CD8-positive, alpha-beta memory T cell (primary cell): Measurements from ENCODE around the gene ANXA9. TPM values are rescaled to one million over a fixed set of nuclear protein-coding genes. Genes with fewer than 3 reads are reported as not detected.
A peak's percentile ranks its signal among the peaks of the same experiment; 100 is the strongest.

Experiments used
- CTCF ChIA-PET: fragments of 350-600 bp; sonication (Branson Sonifier 250); formaldehyde crosslinking; loops from one replicate; lab custom pipeline; 2021; ENCODE audit warnings: antibody characterized with exemption; lab: Charles Lee
- POLR2A ChIA-PET: fragments of 350-600 bp; sonication (Branson Sonifier 250); formaldehyde crosslinking; loops from one replicate; lab custom pipeline; 2021; ENCODE audit warnings: antibody characterized with exemption; lab: Charles Lee
- DNase-seq, 5 donors: peaks; one replicate each; pipeline versions ENCODE4 v3.0.0 to v3.0.0-alpha.2; 2020 to 2022; ENCODE audit warnings: mixed read lengths in 1 of 5
- H3K27ac ChIP-seq: one replicate; pipeline ENCODE4 v1.7.0; 2013; ENCODE audit warnings: low read depth, mild to moderate bottlenecking, low read length, moderate library complexity
- H3K27me3 ChIP-seq: 2 replicates; pipeline ENCODE4 v1.7.0; 2013; ENCODE audit warnings: low read length, mild to moderate bottlenecking; ENCODE audit not compliant: insufficient read depth, poor library complexity, severe bottlenecking
- H3K36me3 ChIP-seq: 2 replicates; pipeline ENCODE4 v1.7.0; 2013; ENCODE audit warnings: mild to moderate bottlenecking, low read length, moderate library complexity; ENCODE audit not compliant: insufficient read depth
- H3K4me1 ChIP-seq: 2 replicates; pipeline ENCODE4 v1.7.0; 2013; ENCODE audit warnings: mild to moderate bottlenecking, low read length, moderate library complexity; ENCODE audit not compliant: insufficient read depth
- H3K4me3 ChIP-seq: 2 replicates; pipeline ENCODE4 v1.7.0; 2013; ENCODE audit warnings: mild to moderate bottlenecking, low read length
- H3K9me3 ChIP-seq: 2 replicates; pipeline ENCODE4 v1.7.0; 2013; ENCODE audit warnings: mild to moderate bottlenecking, low read length
- H3K27ac Mint-ChIP-seq, 8 donors: one replicate each; pipeline ENCODE4 v1.8.0; 2020 to 2021; ENCODE audit warnings: mixed read lengths in 8 of 8, mild to moderate bottlenecking in 6 of 8, inconsistent platforms in 3 of 8, moderate library complexity in 3 of 8
- H3K27me3 Mint-ChIP-seq, 2 donors: one replicate each; pipeline ENCODE4 v1.8.0; 2020 to 2021; ENCODE audit warnings: mixed read lengths in 2 of 2, mild to moderate bottlenecking in 1 of 2, moderate library complexity in 1 of 2
- H3K36me3 Mint-ChIP-seq, 3 donors: one replicate each; pipeline ENCODE4 v1.8.0; 2020 to 2021; ENCODE audit warnings: mixed read lengths in 3 of 3, inconsistent platforms in 1 of 3, mild to moderate bottlenecking in 1 of 3
- H3K4me1 Mint-ChIP-seq, 3 donors: one replicate each; pipeline ENCODE4 v1.8.0; 2020 to 2021; ENCODE audit warnings: mixed read lengths in 3 of 3, inconsistent platforms in 1 of 3, mild to moderate bottlenecking in 1 of 3
- H3K4me3 Mint-ChIP-seq, 7 donors: one replicate each; pipeline ENCODE4 v1.8.0; 2020 to 2021; ENCODE audit warnings: mixed read lengths in 7 of 7, mild to moderate bottlenecking in 6 of 7, moderate library complexity in 4 of 7, inconsistent platforms in 2 of 7
- H3K9me3 Mint-ChIP-seq, 5 donors: one replicate each; pipeline ENCODE4 v1.8.0; 2020 to 2022; ENCODE audit warnings: mixed read lengths in 5 of 5, mild to moderate bottlenecking in 3 of 5, moderate library complexity in 2 of 5, inconsistent platforms in 1 of 5
- polyA plus RNA-seq: library from polyadenylated mRNA; unstranded; fragments of 300-500 nt; fragmentation: Illumina TruSeq; gene quantifications from one replicate; pipeline ENCODE4 v1.2.3, GENCODE V29; 2021
- total RNA-seq, 2 experiments: library from RNA; stranded (reverse); gene quantifications; one replicate each; pipeline ENCODE4 v1.2.3, GENCODE V29; 2021

The ANXA9 gene
- total and polyA plus RNA-seq, 3 experiments from 2014 or later: not detected

- Mint-ChIP-seq H3K4me3 (no peak overlapping the region), H3K4me1 (peaks cover 5 to 7% (median 6%) of the 10 kb centered on the region in 3 donors), H3K27ac (no peak overlapping the region), H3K36me3 (peaks cover 0 to 3% (median 2%) of the 10 kb centered on the region in 3 donors), H3K27me3 (no peaks in the 10 kb centered on the region), H3K9me3 (no peaks in the 10 kb centered on the region)
- no peak for DNase-seq
- Histone ChIP-seq H3K4me3 (no peak overlapping the region), H3K4me1 (peaks cover 5% of the 10 kb centered on the region), H3K36me3 (no peaks in the 10 kb centered on the region), H3K27me3 (no peaks in the 10 kb centered on the region), H3K9me3 (no peaks in the 10 kb centered on the region), H3K27ac (no peak overlapping the region)
- CTCF ChIA-PET: no interaction called here
- POLR2A ChIA-PET: no interaction called here
These were observed 10.5 kb downstream of the ANXA9 start for GRCh38 chr1:150992626-150993025.

- ChIA-PET CTCF (interaction anchor here (1.6 to 5.4 kb wide), 5 partner anchors 12 to 739 kb away, joined by 3 to 46 read pairs (median 9); partner anchors contain the start of genes ANXA9, C1orf56 and MINDY1), POLR2A (no interaction called here)
- H3K27me3 Mint-ChIP-seq: peaks cover 2 to 3% of the 10 kb centered on the region in 2 donors
- peaks cover 5 to 7% (median 6%) of the 10 kb centered on the region in 3 donors for H3K4me1 Mint-ChIP-seq
- Histone ChIP-seq H3K27ac (no peak overlapping the region), H3K27me3 (no peaks in the 10 kb centered on the region), H3K36me3 (peaks cover 10% of the 10 kb centered on the region), H3K9me3 (no peaks in the 10 kb centered on the region), H3K4me3 (no peak overlapping the region), H3K4me1 (peaks cover 8% of the 10 kb centered on the region)
- H3K36me3 Mint-ChIP-seq: peaks cover 0 to 3% (median 2%) of the 10 kb centered on the region in 3 donors
- no peak for DNase-seq
- H3K9me3 Mint-ChIP-seq: no peaks in the 10 kb centered on the region
- no peak overlapping the region for H3K27ac Mint-ChIP-seq
- no peak overlapping the region for H3K4me3 Mint-ChIP-seq
These were observed 12.2 kb downstream of the ANXA9 start for GRCh38 chr1:150994248-150994647.

GRCh38 chr1:150995460-150995859 is 13.4 kb downstream of the ANXA9 start:
- H3K36me3 ChIP-seq: peaks cover 22% of the 10 kb centered on the region
- no peaks in the 10 kb centered on the region for H3K9me3 ChIP-seq
- Mint-ChIP-seq H3K4me3 (peak overlapping the region in 1 of 7 donors; percentile 67), H3K27me3 (peaks cover 2 to 5% of the 10 kb centered on the region in 2 donors), H3K36me3 (peaks cover 0 to 3% (median 2%) of the 10 kb centered on the region in 3 donors), H3K27ac (peak overlapping the region in 3 of 8 donors; percentile 22 to 76 (median 47)), H3K4me1 (peaks cover 5 to 7% (median 6%) of the 10 kb centered on the region in 3 donors), H3K9me3 (no peaks in the 10 kb centered on the region)
- no peak overlapping the region for H3K27ac ChIP-seq
- H3K4me1 ChIP-seq: peaks cover 20% of the 10 kb centered on the region
- H3K4me3 ChIP-seq: no peak overlapping the region
- ChIA-PET CTCF (interaction anchor here (0.6 to 5.4 kb wide), 16 partner anchors 9 to 741 kb away, joined by 3 to 46 read pairs (median 5); partner anchors contain the start of genes ANXA9, C1orf56 and MINDY1), POLR2A (no interaction called here)
- DNase-seq: no peak
- no peaks in the 10 kb centered on the region for H3K27me3 ChIP-seq

GRCh38 chr1:150995896-150996295 is 13.8 kb downstream of the ANXA9 start:
- DNase-seq: peak in 2 of 5 donors; percentile 23 to 40
- POLR2A ChIA-PET: interaction anchor here (0.8 kb wide), 1 partner anchor 52 kb away, joined by 9 read pairs; the partner anchor contains the start of gene C1orf56

GRCh38 chr1:150997126-150997872 is 15.2 kb downstream of the ANXA9 start:
- Mint-ChIP-seq H3K36me3 (peaks cover 0 to 5% (median 3%) of the 10 kb centered on the region in 3 donors), H3K4me3 (no peak overlapping the region), H3K27ac (peak overlapping the region in 1 of 8 donors; percentile 58), H3K4me1 (peaks cover 5 to 15% (median 14%) of the 10 kb centered on the region in 3 donors), H3K27me3 (peaks cover 2 to 8% of the 10 kb centered on the region in 2 donors), H3K9me3 (no peaks in the 10 kb centered on the region)
- Histone ChIP-seq H3K36me3 (peaks cover 25% of the 10 kb centered on the region), H3K27ac (no peak overlapping the region), H3K4me3 (no peak overlapping the region), H3K4me1 (peaks cover 38% of the 10 kb centered on the region), H3K9me3 (no peaks in the 10 kb centered on the region), H3K27me3 (no peaks in the 10 kb centered on the region)
- ChIA-PET CTCF (interaction anchor here (0.6 to 5.4 kb wide), 7 partner anchors 9 to 741 kb away, joined by 3 to 46 read pairs (median 9); partner anchors contain the start of genes ANXA9, C1orf56, CDC42SE1 and MINDY1), POLR2A (no interaction called here)
- no peak for DNase-seq

More at GRCh38 chr1:150995896-150996295, 13.8 kb downstream of the ANXA9 start:
- Mint-ChIP-seq H3K27me3 (peaks cover 2 to 8% of the 10 kb centered on the region in 2 donors), H3K9me3 (no peaks in the 10 kb centered on the region), H3K36me3 (peaks cover 0 to 4% (median 3%) of the 10 kb centered on the region in 3 donors), H3K4me1 (peaks cover 5 to 7% (median 6%) of the 10 kb centered on the region in 3 donors), H3K4me3 (peak overlapping the region in 1 of 7 donors; percentile 67), H3K27ac (peak overlapping the region in 5 of 8 donors; percentile 22 to 93 (median 63))
- Histone ChIP-seq H3K36me3 (peaks cover 22% of the 10 kb centered on the region), H3K4me3 (no peak overlapping the region), H3K27me3 (no peaks in the 10 kb centered on the region), H3K9me3 (no peaks in the 10 kb centered on the region), H3K27ac (no peak overlapping the region), H3K4me1 (peaks cover 24% of the 10 kb centered on the region)
- CTCF ChIA-PET: interaction anchor here (0.7 to 5.4 kb wide), 16 partner anchors 10 to 740 kb away, joined by 3 to 46 read pairs (median 5); partner anchors contain the start of genes ANXA9, C1orf56 and MINDY1

GRCh38 chr1:150997949-150998348 is 15.9 kb downstream of the ANXA9 start:
- no peaks in the 10 kb centered on the region for H3K27me3 ChIP-seq
- H3K4me1 ChIP-seq: peaks cover 45% of the 10 kb centered on the region
- no peak for DNase-seq
- peaks cover 26% of the 10 kb centered on the region for H3K36me3 ChIP-seq
- ChIA-PET CTCF (interaction anchor here (5.4 kb wide), 1 partner anchor 18 kb away, joined by 46 read pairs; the partner anchor contains the start of gene ANXA9), POLR2A (no interaction called here)
- Mint-ChIP-seq H3K27ac (no peak overlapping the region), H3K27me3 (peaks cover 2 to 8% of the 10 kb centered on the region in 2 donors), H3K9me3 (no peaks in the 10 kb centered on the region), H3K4me1 (peaks cover 10 to 22% (median 21%) of the 10 kb centered on the region in 3 donors), H3K4me3 (peak overlapping the region in 1 of 7 donors; percentile 68), H3K36me3 (peaks cover 0 to 5% (median 3%) of the 10 kb centered on the region in 3 donors)
- H3K9me3 ChIP-seq: no peaks in the 10 kb centered on the region
- no peak overlapping the region for H3K4me3 ChIP-seq
- no peak overlapping the region for H3K27ac ChIP-seq

GRCh38 chr1:150999051-150999674 is 17.1 kb downstream of the ANXA9 start:
- no peaks in the 10 kb centered on the region for H3K9me3 Mint-ChIP-seq
- peaks cover 0 to 5% (median 3%) of the 10 kb centered on the region in 3 donors for H3K36me3 Mint-ChIP-seq
- H3K9me3 ChIP-seq: no peaks in the 10 kb centered on the region
- peaks cover 54% of the 10 kb centered on the region for H3K4me1 ChIP-seq
- no peak overlapping the region for H3K4me3 ChIP-seq
- H3K36me3 ChIP-seq: peaks cover 26% of the 10 kb centered on the region
- no peak for DNase-seq
- ChIA-PET CTCF (interaction anchor here (0.7 to 1.0 kb wide), 2 partner anchors 11 to 19 kb away, joined by 4 read pairs; no protein-coding TSS in a partner anchor), POLR2A (no interaction called here)
- peaks cover 2 to 8% of the 10 kb centered on the region in 2 donors for H3K27me3 Mint-ChIP-seq
- no peak overlapping the region for H3K27ac Mint-ChIP-seq
- H3K4me1 Mint-ChIP-seq: peaks cover 14 to 31% (median 31%) of the 10 kb centered on the region in 3 donors
- no peak overlapping the region for H3K4me3 Mint-ChIP-seq
- no peaks in the 10 kb centered on the region for H3K27me3 ChIP-seq
- peak overlapping the region; percentile 30 for H3K27ac ChIP-seq
